ENCODE measurements around the gene NAA10.

- no peak for TF ChIP-seq POLR2A (IDR thresholded peaks at IDR 0.05)
- TF ChIP-seq CTCF (IDR thresholded peaks at IDR 0.05) = no peak
These were observed 20.4 kb upstream of the NAA10 start for GRCh38 chrX:153955228-153955732.

Measured in body of pancreas (tissue), 4 donors.